ENCODE results near the gene ZNF609.

- TF ChIP-seq FOXA1 (IDR thresholded peaks at IDR 0.05) (no peak), HNF4A (conservative IDR thresholded peaks at IDR 0.05) (peak; percentile 24 to 92), RAD21 (IDR thresholded peaks at IDR 0.05) (peak; percentile 99)
- TF ChIP-seq, protein P1, sequence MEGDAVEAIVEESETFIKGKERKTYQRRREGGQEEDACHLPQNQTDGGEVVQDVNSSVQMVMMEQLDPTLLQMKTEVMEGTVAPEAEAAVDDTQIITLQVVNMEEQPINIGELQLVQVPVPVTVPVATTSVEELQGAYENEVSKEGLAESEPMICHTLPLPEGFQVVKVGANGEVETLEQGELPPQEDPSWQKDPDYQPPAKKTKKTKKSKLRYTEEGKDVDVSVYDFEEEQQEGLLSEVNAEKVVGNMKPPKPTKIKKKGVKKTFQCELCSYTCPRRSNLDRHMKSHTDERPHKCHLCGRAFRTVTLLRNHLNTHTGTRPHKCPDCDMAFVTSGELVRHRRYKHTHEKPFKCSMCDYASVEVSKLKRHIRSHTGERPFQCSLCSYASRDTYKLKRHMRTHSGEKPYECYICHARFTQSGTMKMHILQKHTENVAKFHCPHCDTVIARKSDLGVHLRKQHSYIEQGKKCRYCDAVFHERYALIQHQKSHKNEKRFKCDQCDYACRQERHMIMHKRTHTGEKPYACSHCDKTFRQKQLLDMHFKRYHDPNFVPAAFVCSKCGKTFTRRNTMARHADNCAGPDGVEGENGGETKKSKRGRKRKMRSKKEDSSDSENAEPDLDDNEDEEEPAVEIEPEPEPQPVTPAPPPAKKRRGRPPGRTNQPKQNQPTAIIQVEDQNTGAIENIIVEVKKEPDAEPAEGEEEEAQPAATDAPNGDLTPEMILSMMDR (IDR thresholded peaks at IDR 0.05; ENCODE audit: low read depth, low read length, missing input control): peak; percentile 96
- TF ChIP-seq, protein P2, sequence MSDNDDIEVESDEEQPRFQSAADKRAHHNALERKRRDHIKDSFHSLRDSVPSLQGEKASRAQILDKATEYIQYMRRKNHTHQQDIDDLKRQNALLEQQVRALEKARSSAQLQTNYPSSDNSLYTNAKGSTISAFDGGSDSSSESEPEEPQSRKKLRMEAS (IDR thresholded peaks at IDR 0.05): no peak
- TF ChIP-seq, protein P3, sequence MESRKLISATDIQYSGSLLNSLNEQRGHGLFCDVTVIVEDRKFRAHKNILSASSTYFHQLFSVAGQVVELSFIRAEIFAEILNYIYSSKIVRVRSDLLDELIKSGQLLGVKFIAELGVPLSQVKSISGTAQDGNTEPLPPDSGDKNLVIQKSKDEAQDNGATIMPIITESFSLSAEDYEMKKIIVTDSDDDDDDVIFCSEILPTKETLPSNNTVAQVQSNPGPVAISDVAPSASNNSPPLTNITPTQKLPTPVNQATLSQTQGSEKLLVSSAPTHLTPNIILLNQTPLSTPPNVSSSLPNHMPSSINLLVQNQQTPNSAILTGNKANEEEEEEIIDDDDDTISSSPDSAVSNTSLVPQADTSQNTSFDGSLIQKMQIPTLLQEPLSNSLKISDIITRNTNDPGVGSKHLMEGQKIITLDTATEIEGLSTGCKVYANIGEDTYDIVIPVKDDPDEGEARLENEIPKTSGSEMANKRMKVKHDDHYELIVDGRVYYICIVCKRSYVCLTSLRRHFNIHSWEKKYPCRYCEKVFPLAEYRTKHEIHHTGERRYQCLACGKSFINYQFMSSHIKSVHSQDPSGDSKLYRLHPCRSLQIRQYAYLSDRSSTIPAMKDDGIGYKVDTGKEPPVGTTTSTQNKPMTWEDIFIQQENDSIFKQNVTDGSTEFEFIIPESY (IDR thresholded peaks at IDR 0.05): no peak
Measured at GRCh38 chr15:64731012-64731804, 270.8 kb downstream of the ZNF609 start.

Data from liver (tissue), 3 donors.